Thymus (tissue), 11 donors: ENCODE measurements around the gene ST8SIA4. TPM values are rescaled to one million over a fixed set of nuclear protein-coding genes. Genes with fewer than 3 reads are reported as not detected.
A peak's percentile ranks its signal among the peaks of the same experiment; 100 is the strongest.
"Not testable (repeated sequence)": the region's sequence is repeated elsewhere in the genome, so short reads cannot be mapped to it uniquely, and the experiment has no call there.

Experiments used
- DNase-seq, 9 donors: peaks; one replicate each; pipeline ENCODE4 v3.0.0-alpha.2; 2013; ENCODE audit warnings: low spot score in 9 of 9, low read depth in 6 of 9, missing footprints in 1 of 9
- H3K27ac ChIP-seq, 2 donors: one replicate each; pipeline ENCODE4 v1.5.1; 2013; ENCODE audit warnings: control low read depth in 1 of 2, low read depth in 1 of 2, low read length in 1 of 2, mild to moderate bottlenecking in 1 of 2, moderate library complexity in 1 of 2
- H3K27me3 ChIP-seq, 2 donors: one replicate each; pipeline ENCODE4 v1.5.1; 2013; ENCODE audit warnings: low read length in 1 of 2; ENCODE audit not compliant: control insufficient read depth in 2 of 2, insufficient read depth in 1 of 2
- H3K36me3 ChIP-seq, 2 donors: one replicate each; pipeline ENCODE4 v1.5.1; 2013; ENCODE audit warnings: low read length in 1 of 2, mild to moderate bottlenecking in 1 of 2, moderate library complexity in 1 of 2; ENCODE audit not compliant: control insufficient read depth in 2 of 2, insufficient read depth in 2 of 2
- H3K4me1 ChIP-seq, 2 donors: one replicate each; pipeline ENCODE4 v1.5.1; 2013; ENCODE audit warnings: low read length in 2 of 2; ENCODE audit not compliant: control insufficient read depth in 2 of 2, insufficient read depth in 2 of 2
- H3K4me3 ChIP-seq, 2 donors: one replicate each; pipeline ENCODE4 v1.5.1; 2013; ENCODE audit warnings: low read length in 2 of 2, control low read depth in 1 of 2, mild to moderate bottlenecking in 1 of 2
- H3K9me3 ChIP-seq, 2 donors: one replicate each; pipeline ENCODE4 v1.5.1; 2013; ENCODE audit warnings: low read length in 1 of 2, mild to moderate bottlenecking in 1 of 2; ENCODE audit not compliant: control insufficient read depth in 2 of 2, insufficient read depth in 1 of 2
- WGBS: extraction: QIAGEN DNeasy Blood & Tissue Kit; methylation state at CpG from one replicate; pipeline ENCODE4 v1.1.7; 2013; 5-methylcytosine and 5-hydroxymethylcytosine counted together
- polyA plus RNA-seq: library from polyadenylated mRNA; stranded (reverse); fragments of 200-250 nt; gene quantifications from one replicate; pipeline ENCODE4 v1.2.3, GENCODE V29; 2013
- total RNA-seq: library from RNA; stranded (reverse); fragments of 120-200 nt; gene quantifications from one replicate; pipeline ENCODE4 v1.2.4, GENCODE V29; 2013
- donor health status: healthy.

ST8SIA4 gene
- total and polyA plus RNA-seq, 2 donors = 9.2 to 22.5 TPM

- WGBS = 96% methylated on average over 2 of the region's 2 CpGs
- no peak for DNase-seq
- no peaks in the 10 kb centered on the region for H3K36me3 ChIP-seq
These were observed 114.7 kb downstream of the ST8SIA4 start for GRCh38 chr5:100788417-100788816.

GRCh38 chr5:100787648-100788047, 115.4 kb downstream of the ST8SIA4 start:
- H3K9me3 ChIP-seq = peaks cover 0 to 3% of the 10 kb centered on the region in 2 donors
- no peak overlapping the region for H3K4me3 ChIP-seq
- no peak for DNase-seq
- 95% methylated on average over 2 of the region's 2 CpGs for WGBS
- H3K27me3 ChIP-seq = no peaks in the 10 kb centered on the region
- H3K36me3 ChIP-seq = no peaks in the 10 kb centered on the region
- H3K4me1 ChIP-seq = peaks cover 0 to 5% of the 10 kb centered on the region in 2 donors
- H3K27ac ChIP-seq = no peak overlapping the region

More at GRCh38 chr5:100788417-100788816, 114.7 kb downstream of the ST8SIA4 start:
- Histone ChIP-seq H3K27me3 (no peaks in the 10 kb centered on the region), H3K9me3 (peaks cover 0 to 4% of the 10 kb centered on the region in 2 donors), H3K4me1 (peaks cover 0 to 5% of the 10 kb centered on the region in 2 donors), H3K4me3 (no peak overlapping the region), H3K27ac (no peak overlapping the region)

- not testable (repeated sequence) for H3K4me3 ChIP-seq, H3K36me3 ChIP-seq, H3K27me3 ChIP-seq, DNase-seq, H3K4me1 ChIP-seq, H3K27ac ChIP-seq, H3K9me3 ChIP-seq
- 97% methylated on average over 19 of the region's 19 CpGs for WGBS
These were observed 117.5 kb downstream of the ST8SIA4 start for GRCh38 chr5:100785536-100785935.

GRCh38 chr5:100780376-100780870, 122.7 kb downstream of the ST8SIA4 start:
- no peaks in the 10 kb centered on the region for H3K27me3 ChIP-seq
- peak overlapping the region in 1 of 2 donors; percentile 54 for H3K27ac ChIP-seq
- H3K4me3 ChIP-seq = no peak overlapping the region
- peak in 3 of 9 donors; percentile 18 to 60 (median 28) for DNase-seq
- peaks cover 0 to 2% of the 10 kb centered on the region in 2 donors for H3K36me3 ChIP-seq
- 57% methylated on average over 4 of the region's 4 CpGs for WGBS
- H3K9me3 ChIP-seq = peaks cover 0 to 6% of the 10 kb centered on the region in 2 donors
- peaks cover 4 to 11% of the 10 kb centered on the region in 2 donors for H3K4me1 ChIP-seq

- Histone ChIP-seq H3K27me3 (no peaks in the 10 kb centered on the region), H3K4me1 (peaks cover 4 to 11% of the 10 kb centered on the region in 2 donors), H3K4me3 (no peak overlapping the region), H3K36me3 (peaks cover 0 to 2% of the 10 kb centered on the region in 2 donors), H3K9me3 (peaks cover 0 to 2% of the 10 kb centered on the region in 2 donors), H3K27ac (peak overlapping the region in 1 of 2 donors; percentile 54)
- 99% methylated on average over 7 of the region's 7 CpGs for WGBS
- DNase-seq = peak in 1 of 9 donors; percentile 20
These were observed 123.3 kb downstream of the ST8SIA4 start for GRCh38 chr5:100779669-100780375.

- Histone ChIP-seq H3K36me3 (peaks cover 0 to 2% of the 10 kb centered on the region in 2 donors), H3K4me1 (peaks cover 4 to 11% of the 10 kb centered on the region in 2 donors), H3K4me3 (no peak overlapping the region), H3K9me3 (peaks cover 0 to 2% of the 10 kb centered on the region in 2 donors), H3K27ac (peak overlapping the region in 1 of 2 donors; percentile 1), H3K27me3 (no peaks in the 10 kb centered on the region)
- 49% methylated on average over 4 of the region's 4 CpGs for WGBS
- DNase-seq = peak in 2 of 9 donors; percentile 21 to 41
These were observed 125.3 kb downstream of the ST8SIA4 start for GRCh38 chr5:100777680-100778300.

GRCh38 chr5:100775533-100775855, 127.6 kb downstream of the ST8SIA4 start:
- DNase-seq = no peak
- H3K4me3 ChIP-seq = no peak overlapping the region
- no peaks in the 10 kb centered on the region for H3K27me3 ChIP-seq
- H3K36me3 ChIP-seq = no peaks in the 10 kb centered on the region
- no peak overlapping the region for H3K27ac ChIP-seq
- WGBS = 96% methylated on average over 5 of the region's 5 CpGs
- peaks cover 4 to 11% of the 10 kb centered on the region in 2 donors for H3K4me1 ChIP-seq
- no peaks in the 10 kb centered on the region for H3K9me3 ChIP-seq

GRCh38 chr5:100772548-100772947, 130.5 kb downstream of the ST8SIA4 start:
- Histone ChIP-seq H3K4me1 (no peaks in the 10 kb centered on the region), H3K27ac (no peak overlapping the region)

GRCh38 chr5:100772006-100772405, 131.1 kb downstream of the ST8SIA4 start:
- H3K36me3 ChIP-seq = no peaks in the 10 kb centered on the region
- DNase-seq = no peak
- H3K27me3 ChIP-seq = no peaks in the 10 kb centered on the region
- no peaks in the 10 kb centered on the region for H3K4me1 ChIP-seq
- no peak overlapping the region for H3K4me3 ChIP-seq
- 91% methylated on average over 3 of the region's 3 CpGs for WGBS
- no peaks in the 10 kb centered on the region for H3K9me3 ChIP-seq
- no peak overlapping the region for H3K27ac ChIP-seq

More at GRCh38 chr5:100772548-100772947, 130.5 kb downstream of the ST8SIA4 start:
- H3K27me3 ChIP-seq = no peaks in the 10 kb centered on the region
- 98% methylated on average over 2 of the region's 2 CpGs for WGBS
- H3K4me3 ChIP-seq = no peak overlapping the region
- no peaks in the 10 kb centered on the region for H3K36me3 ChIP-seq
- no peaks in the 10 kb centered on the region for H3K9me3 ChIP-seq
- DNase-seq = no peak
